GM12874 (cell line): ENCODE measurements around the gene IL17A.

Source experiments
- TF ChIP-seq, protein P1 (sequence below): IDR thresholded peaks from 2 replicates; pipeline ENCODE4 v1.5.1; 2011; ENCODE audit warnings: low read depth, mild to moderate bottlenecking, control low read depth, low read length, moderate library complexity; ENCODE audit not compliant: insufficient read depth

The IL17A gene

DNA sequence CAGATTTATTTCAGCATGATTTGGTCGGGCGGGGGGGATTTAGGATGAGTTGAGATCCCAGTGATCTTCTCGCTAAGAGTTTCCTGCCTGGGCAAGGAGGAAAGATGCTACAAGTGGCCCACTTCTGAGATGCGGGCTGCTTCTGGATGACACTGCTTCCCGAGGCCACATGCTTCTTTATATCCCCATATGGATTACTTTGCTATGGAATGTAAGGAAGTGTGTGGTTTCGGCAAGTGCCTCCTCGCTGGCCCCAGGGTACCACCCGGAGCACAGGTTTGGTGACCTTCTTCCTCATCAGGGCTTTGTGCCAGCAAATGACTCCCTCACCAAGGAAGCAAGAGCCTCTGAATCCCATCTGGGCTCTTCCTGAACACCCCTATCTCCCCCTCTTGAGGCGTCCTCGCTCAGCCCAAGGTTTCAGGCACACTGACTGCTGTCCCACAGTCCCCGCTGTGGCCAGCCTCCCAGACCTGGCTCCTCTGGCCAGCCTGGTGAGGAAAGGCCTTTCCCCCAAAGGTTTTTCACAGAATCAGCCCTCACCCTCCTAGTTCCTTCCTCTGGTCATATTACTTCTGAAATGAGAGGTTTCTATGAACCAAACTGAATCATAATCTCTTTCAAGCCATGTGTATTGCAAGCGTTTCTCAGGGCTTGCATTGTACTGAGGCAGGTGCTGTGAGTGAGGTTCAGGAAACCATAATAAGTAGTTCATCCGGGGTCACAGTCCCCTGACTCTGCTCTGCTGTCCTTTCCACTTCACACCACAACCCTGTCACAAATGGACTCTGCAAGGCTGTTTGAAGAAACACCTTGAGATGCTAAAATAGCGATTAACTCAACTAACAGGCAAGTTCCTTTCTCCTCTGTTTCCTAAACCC is 41.7 kb upstream of the IL17A start:
- TF ChIP-seq, protein P1, sequence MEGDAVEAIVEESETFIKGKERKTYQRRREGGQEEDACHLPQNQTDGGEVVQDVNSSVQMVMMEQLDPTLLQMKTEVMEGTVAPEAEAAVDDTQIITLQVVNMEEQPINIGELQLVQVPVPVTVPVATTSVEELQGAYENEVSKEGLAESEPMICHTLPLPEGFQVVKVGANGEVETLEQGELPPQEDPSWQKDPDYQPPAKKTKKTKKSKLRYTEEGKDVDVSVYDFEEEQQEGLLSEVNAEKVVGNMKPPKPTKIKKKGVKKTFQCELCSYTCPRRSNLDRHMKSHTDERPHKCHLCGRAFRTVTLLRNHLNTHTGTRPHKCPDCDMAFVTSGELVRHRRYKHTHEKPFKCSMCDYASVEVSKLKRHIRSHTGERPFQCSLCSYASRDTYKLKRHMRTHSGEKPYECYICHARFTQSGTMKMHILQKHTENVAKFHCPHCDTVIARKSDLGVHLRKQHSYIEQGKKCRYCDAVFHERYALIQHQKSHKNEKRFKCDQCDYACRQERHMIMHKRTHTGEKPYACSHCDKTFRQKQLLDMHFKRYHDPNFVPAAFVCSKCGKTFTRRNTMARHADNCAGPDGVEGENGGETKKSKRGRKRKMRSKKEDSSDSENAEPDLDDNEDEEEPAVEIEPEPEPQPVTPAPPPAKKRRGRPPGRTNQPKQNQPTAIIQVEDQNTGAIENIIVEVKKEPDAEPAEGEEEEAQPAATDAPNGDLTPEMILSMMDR = no peak

DNA sequence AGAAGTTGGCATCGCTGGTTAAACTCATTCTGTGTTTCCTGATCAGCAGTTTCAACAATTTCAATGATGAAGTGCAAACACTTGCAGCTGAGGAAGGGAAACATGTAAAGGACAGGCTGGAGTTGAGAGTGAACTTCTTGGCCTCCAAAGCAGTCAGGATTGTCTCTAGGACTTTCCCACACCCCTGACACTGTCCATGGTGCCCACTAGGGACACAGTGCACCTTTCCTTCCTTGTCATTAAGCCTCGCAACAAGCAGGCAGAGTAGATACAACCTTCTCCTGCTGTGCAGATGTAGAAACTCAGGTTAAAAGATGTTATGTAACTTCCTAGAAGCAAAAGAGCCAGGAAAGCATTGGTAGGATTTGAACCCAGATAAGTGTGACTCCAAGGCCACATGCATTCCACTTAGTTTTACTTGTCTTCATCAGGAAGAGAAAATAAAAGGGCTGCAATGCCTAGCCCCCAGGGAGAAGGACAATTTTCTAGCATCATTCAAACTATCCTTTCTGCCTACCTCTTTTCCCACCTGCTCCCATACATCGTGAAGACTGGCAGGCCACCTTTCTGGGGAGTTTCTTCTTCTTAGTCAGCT is 39.2 kb upstream of the IL17A start:
- TF ChIP-seq, protein P1 = no peak

DNA sequence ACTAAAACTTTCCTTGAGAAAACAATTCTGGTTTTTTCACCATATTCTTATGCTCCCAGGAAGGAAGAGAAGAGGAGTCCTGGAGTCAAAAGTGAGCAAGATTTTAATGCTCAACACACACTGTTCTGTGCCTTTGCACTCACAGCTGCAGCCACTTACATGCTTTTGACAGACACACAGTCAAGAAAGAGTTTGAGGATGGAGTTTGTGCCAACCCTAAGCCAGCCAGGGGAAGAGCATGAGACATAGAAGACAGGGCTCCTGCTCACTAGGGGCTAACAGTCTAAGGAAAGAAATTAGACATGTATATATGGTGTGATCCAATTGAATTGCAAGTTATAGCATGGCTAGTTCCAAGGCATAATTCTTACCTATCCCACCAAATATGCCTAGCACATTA is 37.1 kb upstream of the IL17A start:
- TF ChIP-seq, protein P1 = no peak

DNA sequence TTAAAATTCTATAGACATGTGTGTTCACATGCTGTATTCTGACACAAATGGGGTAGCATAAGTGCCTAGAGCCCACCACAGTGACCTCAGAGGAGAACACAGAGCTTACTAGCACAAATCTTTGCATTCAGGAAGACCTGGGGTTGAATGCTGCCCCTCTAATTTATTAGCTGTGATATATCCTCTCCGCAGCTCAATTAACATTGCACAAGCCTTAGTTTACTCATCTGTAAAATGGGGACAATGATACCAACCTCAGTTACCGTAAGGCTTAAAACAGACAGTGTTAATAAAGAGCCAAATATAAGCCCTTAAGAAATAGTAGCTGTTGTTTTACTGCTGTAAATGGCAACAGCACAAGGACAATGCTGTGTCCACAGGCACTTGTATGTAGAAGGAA is 36.2 kb upstream of the IL17A start:
- TF ChIP-seq, protein P1 = no peak

DNA sequence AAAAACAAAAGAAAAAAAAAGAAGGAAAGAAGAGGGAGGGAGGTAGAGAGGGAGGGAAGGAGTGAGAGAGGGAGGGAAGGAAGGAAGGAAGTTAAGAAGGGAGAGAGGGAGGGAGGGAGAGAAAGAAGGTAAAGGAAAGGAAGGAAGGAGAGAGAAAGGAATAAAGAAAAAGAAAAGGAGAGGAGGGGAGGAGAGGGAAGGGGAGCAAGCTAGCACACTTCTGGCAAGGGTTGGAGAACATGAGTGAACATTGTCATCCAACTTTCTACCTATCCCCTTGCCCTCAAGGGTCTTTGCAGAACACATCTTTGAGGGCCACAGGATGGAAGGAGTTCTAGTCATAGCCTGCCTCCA is 34.1 kb upstream of the IL17A start:
- TF ChIP-seq, protein P1 = no peak

DNA sequence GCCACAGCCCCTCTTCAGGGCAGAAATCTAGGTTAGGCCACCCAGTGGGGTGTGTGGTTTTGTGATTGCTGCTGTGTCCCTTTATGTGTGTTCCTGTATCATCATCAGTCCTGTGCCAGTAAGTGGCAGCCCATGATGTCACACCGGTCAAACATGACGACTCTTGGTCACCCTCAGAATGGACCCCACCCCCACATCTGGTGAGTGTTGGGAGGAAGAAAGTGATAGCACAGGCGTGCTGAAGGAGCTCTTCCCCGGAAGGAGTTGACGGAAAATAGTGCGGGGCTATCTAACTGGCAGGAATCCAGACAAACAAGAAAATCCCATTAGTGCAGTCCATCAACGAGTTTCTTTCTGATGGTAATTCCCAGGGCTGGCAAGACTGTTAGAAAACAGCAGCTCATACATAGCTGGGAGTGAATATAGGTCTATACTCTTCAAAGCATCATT is 33.4 kb upstream of the IL17A start:
- TF ChIP-seq, protein P1 = no peak

DNA sequence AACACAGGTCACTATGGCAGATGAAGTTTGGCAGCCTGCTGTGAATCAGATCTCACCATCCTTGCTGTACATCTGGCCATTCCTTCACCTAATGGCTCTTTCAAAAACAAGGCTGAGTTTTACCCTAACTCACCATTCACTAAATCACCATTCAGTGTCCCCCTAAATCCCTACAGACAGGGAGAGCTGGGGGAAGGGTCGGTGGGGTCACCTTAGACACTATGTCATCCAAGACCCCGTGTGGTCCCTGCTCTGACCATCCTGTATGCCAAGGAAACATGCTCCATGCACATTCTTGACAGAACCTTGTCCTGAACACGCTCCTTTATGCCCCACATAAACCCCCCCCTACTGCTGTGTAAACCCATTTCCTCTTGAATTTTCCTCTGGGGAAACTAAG is 31.8 kb upstream of the IL17A start:
- TF ChIP-seq, protein P1 = no peak
